ENCODE results near the gene ARHGAP12.

GRCh38 chr10:31945392-31945791, 16.8 kb upstream of the ARHGAP12 start:
- TF ChIP-seq EZH2 (IDR thresholded peaks at IDR 0.05; ENCODE audit: borderline replicate concordance, insufficient read depth, low read length, poor library complexity, severe bottlenecking) (no peak), POLR2AphosphoS5 (IDR thresholded peaks at IDR 0.05) (no peak), REST (IDR thresholded peaks at IDR 0.05; ENCODE audit: borderline replicate concordance) (no peak), EP300 (conservative IDR thresholded peaks at IDR 0.05; ENCODE audit: poor library complexity, severe bottlenecking) (no peak)
- TF ChIP-seq, protein P1, sequence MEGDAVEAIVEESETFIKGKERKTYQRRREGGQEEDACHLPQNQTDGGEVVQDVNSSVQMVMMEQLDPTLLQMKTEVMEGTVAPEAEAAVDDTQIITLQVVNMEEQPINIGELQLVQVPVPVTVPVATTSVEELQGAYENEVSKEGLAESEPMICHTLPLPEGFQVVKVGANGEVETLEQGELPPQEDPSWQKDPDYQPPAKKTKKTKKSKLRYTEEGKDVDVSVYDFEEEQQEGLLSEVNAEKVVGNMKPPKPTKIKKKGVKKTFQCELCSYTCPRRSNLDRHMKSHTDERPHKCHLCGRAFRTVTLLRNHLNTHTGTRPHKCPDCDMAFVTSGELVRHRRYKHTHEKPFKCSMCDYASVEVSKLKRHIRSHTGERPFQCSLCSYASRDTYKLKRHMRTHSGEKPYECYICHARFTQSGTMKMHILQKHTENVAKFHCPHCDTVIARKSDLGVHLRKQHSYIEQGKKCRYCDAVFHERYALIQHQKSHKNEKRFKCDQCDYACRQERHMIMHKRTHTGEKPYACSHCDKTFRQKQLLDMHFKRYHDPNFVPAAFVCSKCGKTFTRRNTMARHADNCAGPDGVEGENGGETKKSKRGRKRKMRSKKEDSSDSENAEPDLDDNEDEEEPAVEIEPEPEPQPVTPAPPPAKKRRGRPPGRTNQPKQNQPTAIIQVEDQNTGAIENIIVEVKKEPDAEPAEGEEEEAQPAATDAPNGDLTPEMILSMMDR (IDR thresholded peaks at IDR 0.05; ENCODE audit: poor library complexity, severe bottlenecking), result no peak

All from neural cell (in vitro differentiated cells).